PC-3 (cell line): ENCODE data around the gene PLPPR5. TPM values are rescaled to one million over a fixed set of nuclear protein-coding genes. Genes with fewer than 3 reads are reported as not detected.

Experiments used
- ATAC-seq: fragments of 200-7000 bp; cut with Tn5 transposase; 2 replicates; pipeline ENCODE4 v1.9.1; 2020; ENCODE audit warnings: mild to moderate bottlenecking, moderate library complexity
- BruUV-seq: library from RNA; stranded (reverse); fragments of 400-500 nt; replicated peaks from 2 replicates; lab custom pipeline; 2021; lab: Mats Ljungman, UMichigan
- CTCF ChIA-PET: fragments of 300-600 bp; sonication (Branson Sonifier 250); formaldehyde crosslinking; loops from one replicate; lab custom pipeline; 2022; ENCODE audit warnings: antibody characterized with exemption; lab: Charles Lee
- POLR2A ChIA-PET: fragments of 300-600 bp; sonication (Branson Sonifier 250); formaldehyde crosslinking; loops from one replicate; lab custom pipeline; 2022; ENCODE audit warnings: antibody characterized with exemption; ENCODE audit not compliant: unreplicated experiment; lab: Charles Lee
- DNase-seq: peaks from one replicate; pipeline ENCODE4 v3.0.0-alpha.2; 2015
- H2AFZ ChIP-seq: fragments of 300-600 bp; sonication (generic); 2 replicates; pipeline ENCODE4 v1.6.0; 2016; ENCODE audit warnings: antibody characterized with exemption, low read length
- H3F3A ChIP-seq: fragments of 300-600 bp; sonication (generic); one replicate; pipeline ENCODE4 v1.6.0; 2017; ENCODE audit warnings: antibody characterized with exemption, low read length, control low read depth, mild to moderate bottlenecking; ENCODE audit not compliant: unreplicated experiment
- H3K27ac ChIP-seq: fragments of 300-600 bp; sonication (generic); 2 replicates; pipeline ENCODE4 v1.5.1; 2016; ENCODE audit warnings: mild to moderate bottlenecking, low read length
- H3K27me3 ChIP-seq: fragments of 300-600 bp; sonication (generic); 2 replicates; pipeline ENCODE4 v1.6.1; 2016; ENCODE audit warnings: low read length, mixed read lengths
- H3K36me3 ChIP-seq: fragments of 300-600 bp; sonication (generic); 2 replicates; pipeline ENCODE4 v1.6.1; 2016; ENCODE audit warnings: low read depth, mixed run types, low read length, mixed read lengths
- H3K4me1 ChIP-seq: fragments of 300-600 bp; sonication (generic); 2 replicates; pipeline ENCODE4 v1.5.1; 2016; ENCODE audit warnings: low read length; ENCODE audit not compliant: insufficient read depth
- H3K4me2 ChIP-seq: fragments of 300-600 bp; sonication (generic); 2 replicates; pipeline ENCODE4 v1.6.0; 2016; ENCODE audit warnings: low read length
- H3K4me3 ChIP-seq: fragments of 300-600 bp; sonication (generic); 2 replicates; pipeline ENCODE4 v1.5.1; 2016; ENCODE audit warnings: mild to moderate bottlenecking, low read length, mixed read lengths
- H3K79me2 ChIP-seq: fragments of 300-600 bp; sonication (generic); 2 replicates; pipeline ENCODE4 v1.6.1; 2017; ENCODE audit warnings: low read length, mixed read lengths
- H3K9ac ChIP-seq: fragments of 300-600 bp; sonication (generic); 2 replicates; pipeline ENCODE4 v1.6.0; 2016; ENCODE audit warnings: mild to moderate bottlenecking, low read length
- H3K9me2 ChIP-seq: fragments of 300-600 bp; sonication (generic); replicated peaks from 2 replicates; pipeline ENCODE4 v1.6.1; 2016; ENCODE audit warnings: mixed run types, low read length, mixed read lengths
- H3K9me3 ChIP-seq: fragments of 300-600 bp; sonication (generic); 2 replicates; pipeline ENCODE4 v1.6.1; 2016; ENCODE audit warnings: low read length, mixed read lengths
- H4K20me1 ChIP-seq: fragments of 300-600 bp; sonication (generic); 2 replicates; pipeline ENCODE4 v1.6.1; 2016; ENCODE audit warnings: low read length, mixed read lengths
- CTCF ChIP-seq: fragments of 300-600 bp; sonication (generic); conservative IDR thresholded peaks from 2 replicates; pipeline ENCODE4 v1.5.1; 2017; ENCODE audit warnings: antibody characterized with exemption, low read depth, mild to moderate bottlenecking, low read length
- EZH2 ChIP-seq: fragments of 300-600 bp; sonication (generic); IDR thresholded peaks from one replicate; pipeline ENCODE4 v1.6.1; 2017; ENCODE audit warnings: antibody characterized with exemption, mild to moderate bottlenecking, low read length; ENCODE audit not compliant: unreplicated experiment
- EZH2phosphoT487 ChIP-seq: fragments of 300-600 bp; sonication (generic); IDR thresholded peaks from 2 replicates; pipeline ENCODE4 v1.6.1; 2018; ENCODE audit warnings: mild to moderate bottlenecking, antibody characterized with exemption, low read length, borderline replicate concordance
- intact Hi-C: fragments of 100-400 bp; cut with micrococcal nuclease; formaldehyde crosslinking; loops from 2 replicates; pipeline ENCODE4 v1.9.0; 2023
- total RNA-seq: library from RNA; depleted of rRNA; stranded (reverse); fragments of >200 nt; gene quantifications from 2 replicates; pipeline ENCODE4 v1.2.3, GENCODE V29; 2014

The PLPPR5 gene
- total RNA-seq, 1 experiment from 2014 or later = 2.1 TPM

- H3K4me3 ChIP-seq = no peak overlapping the region
- DNase-seq (peak; percentile 48), ATAC-seq (peak; percentile 88)
- H3K4me1 ChIP-seq = peaks cover 8% of the 10 kb centered on the region; the same call in 1 of the 2 replicates
- no peak overlapping the region for H2AFZ ChIP-seq
- TF ChIP-seq EZH2phosphoT487 = no peak
- no peak for TF ChIP-seq EZH2
- no peak for TF ChIP-seq CTCF
- no peaks in the 10 kb centered on the region for H3F3A ChIP-seq
- ChIA-PET CTCF (no interaction called here), POLR2A (no interaction called here)
- H3K27me3 ChIP-seq = no peaks in the 10 kb centered on the region
- BruUV-seq = no TSS peak
- no peaks in the 10 kb centered on the region for H3K36me3 ChIP-seq
- no peaks in the 10 kb centered on the region for H4K20me1 ChIP-seq
- no peak overlapping the region for H3K27ac ChIP-seq
- no peaks in the 10 kb centered on the region for H3K9me2 ChIP-seq
- no peaks in the 10 kb centered on the region for H3K9me3 ChIP-seq
- H3K9ac ChIP-seq = no peak overlapping the region
- no peak overlapping the region for H3K4me2 ChIP-seq
- intact Hi-C loops = no loop called here
- H3K79me2 ChIP-seq = no peaks in the 10 kb centered on the region
Observed at GRCh38 chr1:98975113-98975512, 29.5 kb downstream of the PLPPR5 start.

DNA sequence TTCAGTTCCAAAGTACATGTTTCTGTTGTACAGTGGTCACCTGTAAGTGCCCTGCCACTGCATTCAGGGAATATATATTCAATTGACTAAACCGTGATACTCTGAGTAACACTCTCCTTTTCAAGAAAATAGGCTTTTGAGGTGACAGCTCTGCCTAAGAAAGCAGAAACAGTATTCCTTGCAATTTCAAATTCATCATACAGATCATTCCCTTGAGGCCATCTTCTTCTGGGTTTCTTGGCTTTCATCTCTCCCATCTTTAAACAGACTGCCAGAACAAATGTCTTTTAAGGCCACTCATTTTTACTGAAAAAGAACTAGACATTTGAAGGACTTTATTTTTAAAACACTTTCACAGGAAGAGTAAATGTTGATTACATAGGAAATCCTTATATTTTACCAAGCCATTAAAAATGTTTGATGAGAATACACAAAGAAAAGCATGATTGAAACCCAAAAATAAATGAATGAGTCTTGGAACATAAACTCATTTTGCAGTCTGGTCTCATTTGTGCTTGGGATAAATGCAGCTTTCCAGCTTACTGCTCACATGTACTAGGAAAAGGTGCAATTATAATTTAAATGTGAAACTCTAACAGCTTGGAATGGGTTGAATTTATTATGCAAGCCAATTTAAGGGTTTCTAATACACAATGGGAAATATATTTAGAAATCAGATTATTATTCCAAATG is 34.7 kb downstream of the PLPPR5 start:
- ATAC-seq (no peak), DNase-seq (no peak)
- TF ChIP-seq EZH2 (no peak), CTCF (no peak), EZH2phosphoT487 (no peak)
- Histone ChIP-seq H3K4me1 (peaks cover 16% of the 10 kb centered on the region), H3F3A (no peaks in the 10 kb centered on the region), H3K79me2 (no peaks in the 10 kb centered on the region), H4K20me1 (no peaks in the 10 kb centered on the region), H3K4me3 (no peak overlapping the region), H3K27ac (no peak overlapping the region), H3K4me2 (no peak overlapping the region), H3K9me2 (no peaks in the 10 kb centered on the region), H3K9me3 (no peaks in the 10 kb centered on the region), H3K27me3 (no peaks in the 10 kb centered on the region), H3K9ac (no peak overlapping the region), H2AFZ (no peak overlapping the region), H3K36me3 (no peaks in the 10 kb centered on the region)
- BruUV-seq = no TSS peak
- POLR2A ChIA-PET = no interaction called here
- intact Hi-C loops = no loop called here
- CTCF ChIA-PET = no interaction called here

DNA sequence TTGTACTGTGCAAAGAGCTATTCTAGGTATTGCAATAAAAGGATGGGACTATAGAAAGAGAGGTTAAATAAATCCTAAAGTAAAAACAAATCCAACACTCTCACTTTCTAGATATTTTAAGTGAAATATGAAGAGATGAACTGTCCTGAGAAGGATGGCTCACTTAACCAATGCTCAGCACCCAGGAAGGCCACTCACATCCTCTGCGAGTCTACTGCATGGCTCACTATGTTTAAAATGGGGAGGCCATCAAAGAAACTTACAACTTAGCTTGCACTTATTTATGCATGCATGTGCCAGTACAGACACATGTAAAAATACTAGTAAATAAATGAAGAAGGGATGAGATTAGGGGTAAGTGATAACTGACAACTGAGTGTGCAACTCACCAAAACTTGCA is 37.5 kb downstream of the PLPPR5 start:
- BruUV-seq = no TSS peak
- Histone ChIP-seq H3K27ac (peak overlapping the region; percentile 39; the same call in 1 of the 2 replicates), H3K27me3 (no peaks in the 10 kb centered on the region), H3K79me2 (no peaks in the 10 kb centered on the region), H3K9me3 (no peaks in the 10 kb centered on the region), H2AFZ (0 out of 2 replicates have a peak overlapping the region, but pooled peaks have one; percentile 13), H3K9me2 (no peaks in the 10 kb centered on the region), H3K4me1 (peaks cover 14% of the 10 kb centered on the region), H3K9ac (no peak overlapping the region), H4K20me1 (no peaks in the 10 kb centered on the region), H3K4me2 (no peak overlapping the region; the same call in 1 of the 2 replicates), H3K36me3 (no peaks in the 10 kb centered on the region), H3F3A (no peaks in the 10 kb centered on the region), H3K4me3 (no peak overlapping the region)
- CTCF ChIA-PET = no interaction called here
- ATAC-seq (peak; percentile 88), DNase-seq (peak; percentile 57)
- TF ChIP-seq CTCF (no peak), EZH2 (no peak), EZH2phosphoT487 (no peak)
- intact Hi-C loops = no loop called here
- POLR2A ChIA-PET = no interaction called here
